ENCODE data around the gene SNAP47.

SNAP47 gene

GRCh38 chr1:227768640-227769039 is 33.4 kb downstream of the SNAP47 start:
- no peak for DNase-seq (ENCODE audit: low spot score)

- no peak for DNase-seq (ENCODE audit: low spot score)
Observed at GRCh38 chr1:227769047-227769935, 34.1 kb downstream of the SNAP47 start.

- no peak for DNase-seq (ENCODE audit: low spot score)
Observed at GRCh38 chr1:227769936-227770494, 34.8 kb downstream of the SNAP47 start.

GRCh38 chr1:227770812-227771211 is 35.6 kb downstream of the SNAP47 start:
- no peak for DNase-seq (ENCODE audit: low spot score)

GRCh38 chr1:227771326-227771725 is 36.1 kb downstream of the SNAP47 start:
- no peak for DNase-seq (ENCODE audit: low spot score)

GRCh38 chr1:227771771-227772170 is 36.5 kb downstream of the SNAP47 start:
- no peak for DNase-seq (ENCODE audit: low spot score)

- no peak for DNase-seq (ENCODE audit: low spot score)
Observed at GRCh38 chr1:227773558-227773957, 38.3 kb downstream of the SNAP47 start.

- DNase-seq (ENCODE audit: low spot score) = no peak
Observed at GRCh38 chr1:227774051-227774731, 39.0 kb downstream of the SNAP47 start.

- no peak for DNase-seq (ENCODE audit: low spot score)
Observed at GRCh38 chr1:227774821-227775661, 39.8 kb downstream of the SNAP47 start.

- no peak for DNase-seq (ENCODE audit: low spot score)
Observed at GRCh38 chr1:227775841-227776240, 40.6 kb downstream of the SNAP47 start.

GRCh38 chr1:227776331-227776771 is 41.1 kb downstream of the SNAP47 start:
- no peak for DNase-seq (ENCODE audit: low spot score)

- no peak for DNase-seq (ENCODE audit: low spot score)
Observed at GRCh38 chr1:227777156-227777555, 41.9 kb downstream of the SNAP47 start.

GRCh38 chr1:227777646-227778045 is 42.4 kb downstream of the SNAP47 start:
- no peak for DNase-seq (ENCODE audit: low spot score)

- no peak for DNase-seq (ENCODE audit: low spot score)
Observed at GRCh38 chr1:227778401-227778947, 43.2 kb downstream of the SNAP47 start.

GRCh38 chr1:227779021-227779441 is 43.8 kb downstream of the SNAP47 start:
- no peak for DNase-seq (ENCODE audit: low spot score)

- no peak for DNase-seq (ENCODE audit: low spot score)
Observed at GRCh38 chr1:227779685-227780084, 44.5 kb downstream of the SNAP47 start.

- no peak for DNase-seq (ENCODE audit: low spot score)
Observed at GRCh38 chr1:227780101-227781044, 45.1 kb downstream of the SNAP47 start.

GRCh38 chr1:227781314-227781930 is 46.2 kb downstream of the SNAP47 start:
- no peak for DNase-seq (ENCODE audit: low spot score)

GRCh38 chr1:227782226-227782625 is 47.0 kb downstream of the SNAP47 start:
- no peak for DNase-seq (ENCODE audit: low spot score)

Measured in RKO (cell line).